Airway epithelial cell (primary cell): Measurements from ENCODE around the gene MAP7D1. TPM values are rescaled to one million over a fixed set of nuclear protein-coding genes. Genes with fewer than 3 reads are reported as not detected.

Experiments
- total RNA-seq: library from RNA; depleted of rRNA; stranded (reverse); fragments of >200 nt; gene quantifications from 2 replicates; pipeline ENCODE4 v1.2.3, GENCODE V29; 2015

Gene MAP7D1
- total RNA-seq, result 215 and 318 TPM in 2 replicates

GRCh38 chr1:36155408-36156328, at the start of gene MAP7D1:
MAP7D1 (plus strand) TSS chr1:36156160; CDS start chr1:36156418, 258 bp downstream.

GRCh38 chr1:36125129-36125991, 30.6 kb upstream of the MAP7D1 start, which contains the start of gene COL8A2:
COL8A2 (minus strand) TSS chr1:36125222; CDS start chr1:36100242, 24,980 bp downstream.

GRCh38 chr1:36149237-36149972, 6.6 kb upstream of the MAP7D1 start, which contains the start of gene TRAPPC3:
TRAPPC3 (minus strand) TSS chr1:36149486; CDS start chr1:36149378, 108 bp downstream.

GRCh38 chr1:36223996-36224536, 68.1 kb downstream of the MAP7D1 start, which contains the start of gene THRAP3:
THRAP3 (plus strand) TSS chr1:36224443; CDS start chr1:36282564, 58,121 bp downstream.

Other genes with a start within 250 kb of the MAP7D1 start
- 5.4 and 14.0 TPM in 2 replicates for gene AGO3, start 225.1 kb upstream of the MAP7D1 start, total RNA-seq
- 0.21 and 0.65 TPM in 2 replicates for gene TEKT2, start 72.1 kb upstream of the MAP7D1 start, total RNA-seq
- gene ADPRS, start 67.3 kb upstream of the MAP7D1 start, total RNA-seq, result 53.6 and 69.9 TPM in 2 replicates
- gene COL8A2, start 30.9 kb upstream of the MAP7D1 start, total RNA-seq, result 0.74 and 1.1 TPM in 2 replicates
- gene TRAPPC3, start 6.7 kb upstream of the MAP7D1 start, total RNA-seq, result 105 and 113 TPM in 2 replicates
- 55.6 and 95.5 TPM in 2 replicates for gene THRAP3, start 68.3 kb downstream of the MAP7D1 start, total RNA-seq
- 5.8 and 7.6 TPM in 2 replicates for gene SH3D21, start 150.2 kb downstream of the MAP7D1 start, total RNA-seq
- gene EVA1B, start 167.5 kb downstream of the MAP7D1 start, total RNA-seq, result 32.0 and 36.7 TPM in 2 replicates
- gene STK40, start 229.8 kb downstream of the MAP7D1 start, total RNA-seq, result 14.4 and 14.5 TPM in 2 replicates
- gene LSM10, start 241.7 kb downstream of the MAP7D1 start, total RNA-seq, result 29.7 and 45.2 TPM in 2 replicates